DND-41 (cell line): ENCODE data around the gene BCL11A.

Experiments used
- EZH2 ChIP-seq: IDR thresholded peaks from 3 replicates; pipeline ENCODE4 v1.6.1; 2012; ENCODE audit warnings: borderline replicate concordance, low read depth, mild to moderate bottlenecking, moderate library complexity, low read length, inconsistent platforms; ENCODE audit not compliant: severe bottlenecking
- TF ChIP-seq, protein P1 (sequence below): IDR thresholded peaks from 2 replicates; pipeline ENCODE4 v1.5.1; 2012; ENCODE audit warnings: borderline replicate concordance, low read length, moderate library complexity, mild to moderate bottlenecking; ENCODE audit not compliant: poor library complexity, severe bottlenecking; ENCODE audit errors: extremely low read depth

- TF ChIP-seq, protein P1, sequence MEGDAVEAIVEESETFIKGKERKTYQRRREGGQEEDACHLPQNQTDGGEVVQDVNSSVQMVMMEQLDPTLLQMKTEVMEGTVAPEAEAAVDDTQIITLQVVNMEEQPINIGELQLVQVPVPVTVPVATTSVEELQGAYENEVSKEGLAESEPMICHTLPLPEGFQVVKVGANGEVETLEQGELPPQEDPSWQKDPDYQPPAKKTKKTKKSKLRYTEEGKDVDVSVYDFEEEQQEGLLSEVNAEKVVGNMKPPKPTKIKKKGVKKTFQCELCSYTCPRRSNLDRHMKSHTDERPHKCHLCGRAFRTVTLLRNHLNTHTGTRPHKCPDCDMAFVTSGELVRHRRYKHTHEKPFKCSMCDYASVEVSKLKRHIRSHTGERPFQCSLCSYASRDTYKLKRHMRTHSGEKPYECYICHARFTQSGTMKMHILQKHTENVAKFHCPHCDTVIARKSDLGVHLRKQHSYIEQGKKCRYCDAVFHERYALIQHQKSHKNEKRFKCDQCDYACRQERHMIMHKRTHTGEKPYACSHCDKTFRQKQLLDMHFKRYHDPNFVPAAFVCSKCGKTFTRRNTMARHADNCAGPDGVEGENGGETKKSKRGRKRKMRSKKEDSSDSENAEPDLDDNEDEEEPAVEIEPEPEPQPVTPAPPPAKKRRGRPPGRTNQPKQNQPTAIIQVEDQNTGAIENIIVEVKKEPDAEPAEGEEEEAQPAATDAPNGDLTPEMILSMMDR, result no peak
- no peak for TF ChIP-seq EZH2
Measured at GRCh38 chr2:60556175-60556574, 2.7 kb upstream of the BCL11A start.
